ENCODE measurements around the gene NUP93. TPM values are rescaled to one million over a fixed set of nuclear protein-coding genes. Genes with fewer than 3 reads are reported as not detected.
A peak's percentile ranks its signal among the peaks of the same experiment; 100 is the strongest.

The NUP93 gene
- total RNA-seq, 1 donor, result 60.9 TPM

GRCh38 chr16:56780646-56781045 lies 50.7 kb downstream of the NUP93 start:
- no peak overlapping the region for H3K4me3 ChIP-seq (ENCODE audit: low read depth, low read length)
- TF ChIP-seq CTCF (IDR thresholded peaks at IDR 0.05; ENCODE audit: insufficient read depth, low read depth, low read length), result no peak
- peak; percentile 49 for DNase-seq (ENCODE audit: low read depth)

- TF ChIP-seq CTCF (IDR thresholded peaks at IDR 0.05; ENCODE audit: insufficient read depth, low read depth, low read length), result no peak
- H3K4me3 ChIP-seq (ENCODE audit: low read depth, low read length), result no peak overlapping the region
- DNase-seq (ENCODE audit: low read depth), result no peak
Observed at GRCh38 chr16:56781528-56781961, 51.6 kb downstream of the NUP93 start.

- DNase-seq (ENCODE audit: low read depth), result no peak
- H3K4me3 ChIP-seq (ENCODE audit: low read depth, low read length), result no peak overlapping the region
- TF ChIP-seq CTCF (IDR thresholded peaks at IDR 0.05; ENCODE audit: insufficient read depth, low read depth, low read length), result no peak
Observed at GRCh38 chr16:56783344-56783743, 53.4 kb downstream of the NUP93 start.

- no peak for DNase-seq (ENCODE audit: low read depth)
- TF ChIP-seq CTCF (IDR thresholded peaks at IDR 0.05; ENCODE audit: insufficient read depth, low read depth, low read length), result no peak
- H3K4me3 ChIP-seq (ENCODE audit: low read depth, low read length), result no peak overlapping the region
Observed at GRCh38 chr16:56785317-56785716, 55.4 kb downstream of the NUP93 start.

- no peak overlapping the region for H3K4me3 ChIP-seq (ENCODE audit: low read depth, low read length)
- no peak for DNase-seq (ENCODE audit: low read depth)
- TF ChIP-seq CTCF (IDR thresholded peaks at IDR 0.05; ENCODE audit: insufficient read depth, low read depth, low read length), result no peak
Observed at GRCh38 chr16:56787167-56787566, 57.2 kb downstream of the NUP93 start.

GRCh38 chr16:56788435-56788834 lies 58.5 kb downstream of the NUP93 start:
- DNase-seq (ENCODE audit: low read depth), result no peak
- TF ChIP-seq CTCF (IDR thresholded peaks at IDR 0.05; ENCODE audit: insufficient read depth, low read depth, low read length), result no peak
- H3K4me3 ChIP-seq (ENCODE audit: low read depth, low read length), result no peak overlapping the region

GRCh38 chr16:56789360-56789759 lies 59.4 kb downstream of the NUP93 start:
- no peak overlapping the region for H3K4me3 ChIP-seq (ENCODE audit: low read depth, low read length)
- peak; percentile 60 for DNase-seq (ENCODE audit: low read depth)
- peak; percentile 59 for TF ChIP-seq CTCF (IDR thresholded peaks at IDR 0.05; ENCODE audit: insufficient read depth, low read depth, low read length)
